ENCODE data around the gene SH3GL1.

Gene SH3GL1

GRCh38 chr19:4375164-4376027, 25.0 kb downstream of the SH3GL1 start:
- FAIRE-seq: no peak

GRCh38 chr19:4374498-4375163, 25.7 kb downstream of the SH3GL1 start:
- FAIRE-seq: no peak

- FAIRE-seq: no peak
Observed at GRCh38 chr19:4373601-4374497, 26.5 kb downstream of the SH3GL1 start.

- FAIRE-seq: no peak
Observed at GRCh38 chr19:4373013-4373367, 27.4 kb downstream of the SH3GL1 start.

- FAIRE-seq: no peak
Observed at GRCh38 chr19:4372165-4373012, 28.0 kb downstream of the SH3GL1 start.

- no peak for FAIRE-seq
Observed at GRCh38 chr19:4371247-4372164, 28.8 kb downstream of the SH3GL1 start.

GRCh38 chr19:4370418-4371041, 29.8 kb downstream of the SH3GL1 start:
- no peak for FAIRE-seq

GRCh38 chr19:4369888-4370260, 30.5 kb downstream of the SH3GL1 start:
- no peak for FAIRE-seq

GRCh38 chr19:4369109-4369887, 31.0 kb downstream of the SH3GL1 start:
- FAIRE-seq: no peak

- no peak for FAIRE-seq
Observed at GRCh38 chr19:4368128-4368820, 32.1 kb downstream of the SH3GL1 start.

GRCh38 chr19:4367781-4368127, 32.6 kb downstream of the SH3GL1 start:
- FAIRE-seq: no peak

GRCh38 chr19:4367336-4367723, 33.0 kb downstream of the SH3GL1 start:
- no peak for FAIRE-seq

GRCh38 chr19:4366666-4367335, 33.5 kb downstream of the SH3GL1 start:
- no peak for FAIRE-seq

GRCh38 chr19:4365791-4366665, 34.3 kb downstream of the SH3GL1 start:
- FAIRE-seq: no peak

- no peak for FAIRE-seq
Observed at GRCh38 chr19:4365341-4365740, 35.0 kb downstream of the SH3GL1 start.

- FAIRE-seq: no peak
Observed at GRCh38 chr19:4363571-4364304, 36.6 kb downstream of the SH3GL1 start.
